GF-D8 (cell line): ENCODE measurements around the gene PTPRE.
A peak's percentile ranks its signal among the peaks of the same experiment; 100 is the strongest.

Experiments used
- DNase-seq: peaks from one replicate; lab custom pipeline; 2025; lab: John Stamatoyannopoulos, UW

The PTPRE gene

DNA sequence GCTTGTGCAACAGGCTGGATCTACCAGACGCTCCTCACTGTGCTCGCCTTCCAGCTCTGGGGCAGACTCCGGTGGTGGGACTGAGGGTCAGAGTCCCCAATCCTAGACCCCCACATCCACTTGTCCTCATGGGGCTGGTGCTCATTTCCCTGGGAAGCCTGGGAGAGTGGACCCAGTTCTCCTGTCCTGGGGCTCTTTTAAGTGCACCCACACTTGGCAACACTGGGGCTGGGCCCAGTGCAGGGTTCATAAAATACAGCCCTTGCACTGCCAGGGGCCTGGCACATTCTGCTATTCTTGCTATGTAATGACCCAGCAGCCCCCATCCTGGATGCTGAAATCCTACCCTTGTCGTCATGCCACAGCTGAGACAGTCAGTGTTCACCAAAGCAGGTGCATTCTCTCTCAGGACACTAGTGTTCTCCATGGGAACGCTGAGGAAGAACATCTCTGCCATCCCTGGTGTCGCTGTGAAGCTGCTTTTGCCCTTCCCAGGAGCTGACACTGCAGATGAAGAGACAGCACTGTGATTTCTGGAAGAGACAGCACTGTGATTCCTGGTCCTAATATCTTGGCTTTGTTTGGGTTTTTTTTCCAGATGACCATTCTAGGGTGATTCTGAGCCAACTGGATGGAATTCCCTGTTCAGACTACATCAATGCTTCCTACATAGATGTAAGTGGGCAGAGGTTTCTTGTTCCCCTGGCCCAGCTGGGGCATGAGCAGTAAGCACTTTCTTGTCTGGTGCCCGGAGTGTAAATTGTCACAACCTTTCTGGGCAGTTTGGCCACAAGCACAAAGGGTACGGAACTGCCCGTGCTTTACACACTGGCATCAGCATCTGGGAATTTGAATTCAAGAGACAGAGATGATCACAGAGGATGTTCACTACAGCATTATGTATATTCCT, 153.7 kb downstream of the PTPRE start:
- DNase-seq = no peak

DNA sequence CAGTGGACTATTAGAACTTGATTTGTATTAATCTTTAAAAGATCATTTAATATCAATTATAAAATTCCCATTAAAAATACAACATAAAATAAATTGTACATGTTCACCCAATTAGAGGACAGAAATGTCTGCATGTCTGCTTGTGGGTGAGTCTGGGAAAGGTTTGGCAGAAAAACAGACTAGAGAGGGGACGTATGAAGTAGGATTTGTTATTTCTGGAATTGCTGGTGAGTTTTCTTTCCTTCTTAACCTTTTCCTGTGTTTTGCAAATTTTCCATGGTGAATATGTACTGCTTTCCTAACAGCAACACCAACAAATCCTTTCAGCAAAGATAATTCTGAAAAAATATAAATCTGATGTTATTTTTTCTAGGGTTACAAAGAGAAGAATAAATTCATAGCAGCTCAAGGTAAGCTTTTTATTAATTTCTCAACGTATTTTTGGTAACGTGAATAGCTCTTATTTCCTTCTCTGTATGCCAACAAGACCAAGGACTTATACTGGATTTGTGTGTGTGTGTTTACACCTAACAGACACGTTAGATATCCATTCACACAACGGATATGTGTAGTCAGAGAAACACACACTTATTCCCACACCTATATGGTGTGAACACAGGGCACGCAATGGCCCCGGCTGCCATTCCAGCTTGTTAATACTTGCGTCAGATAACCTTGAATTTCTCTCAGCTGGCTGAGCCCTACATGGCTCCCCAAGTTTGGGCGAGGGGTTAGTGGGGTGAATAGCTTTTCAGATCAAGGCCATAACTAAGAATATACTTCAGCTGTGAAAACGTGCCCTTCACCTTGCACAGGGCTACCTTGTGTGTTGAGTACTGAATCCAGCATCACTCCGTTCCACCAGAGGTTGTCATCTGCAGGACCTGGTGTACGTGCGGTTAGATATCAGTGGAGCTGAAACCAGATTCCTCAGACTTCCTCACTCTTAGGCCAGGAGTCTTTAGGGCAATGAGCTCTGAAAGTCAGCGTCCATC, 154.7 kb downstream of the PTPRE start:
- no peak for DNase-seq

DNA sequence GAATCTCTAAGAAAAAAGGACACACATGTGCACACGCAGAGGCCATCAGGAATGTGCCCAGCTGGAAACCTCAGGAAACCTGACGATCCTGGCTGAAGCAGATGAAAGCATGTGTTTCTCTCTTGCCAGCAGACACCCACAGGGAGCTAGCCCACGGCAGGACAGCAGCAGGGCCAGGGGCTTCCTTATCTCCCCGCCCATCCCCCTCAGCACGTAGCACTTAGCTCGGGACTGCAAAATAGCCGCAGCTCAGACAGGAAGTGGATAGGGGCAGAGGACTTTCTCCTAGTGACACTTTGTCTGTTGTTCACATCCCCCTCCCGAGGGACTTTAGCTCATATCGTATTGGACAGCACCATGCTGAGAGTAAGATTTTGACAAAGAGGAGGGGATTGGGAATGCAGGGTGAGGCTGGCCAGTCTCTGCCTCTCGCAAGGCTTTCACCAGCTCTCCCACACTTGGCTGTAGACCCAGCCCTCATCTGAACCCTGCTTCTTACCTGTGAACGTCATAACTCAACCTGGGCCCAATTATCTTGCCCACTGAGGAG, 155.5 kb downstream of the PTPRE start:
- DNase-seq = no peak

DNA sequence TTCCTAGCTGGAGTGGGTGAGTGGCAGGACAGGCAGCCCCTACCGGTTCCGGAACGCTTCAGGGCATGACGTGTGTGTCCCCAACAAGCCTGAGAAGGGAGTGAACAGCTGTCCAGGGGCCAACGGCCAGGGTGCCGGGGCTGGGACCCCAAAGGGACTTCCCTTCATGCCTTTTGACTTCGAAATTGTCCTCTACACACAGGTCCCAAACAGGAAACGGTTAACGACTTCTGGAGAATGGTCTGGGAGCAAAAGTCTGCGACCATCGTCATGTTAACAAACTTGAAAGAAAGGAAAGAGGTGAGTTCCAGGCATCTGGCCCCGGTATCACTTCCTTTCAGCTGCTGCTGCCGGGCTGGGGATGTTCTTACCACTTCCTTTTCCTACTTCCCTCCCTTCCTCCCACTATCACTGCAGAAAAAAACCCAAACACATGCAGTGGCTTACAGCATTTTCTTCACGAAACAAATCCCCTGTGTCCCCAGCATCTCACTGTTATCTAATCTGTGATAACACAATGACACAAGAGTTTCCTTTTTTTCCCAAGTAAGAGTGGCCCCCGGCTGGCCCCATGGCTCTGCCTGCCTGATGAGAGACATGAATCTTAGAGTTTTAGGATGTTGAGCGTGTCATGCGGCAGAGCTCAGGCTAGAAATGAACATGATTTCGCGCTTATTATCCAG, 156.1 kb downstream of the PTPRE start:
- DNase-seq = peak; percentile 98

DNA sequence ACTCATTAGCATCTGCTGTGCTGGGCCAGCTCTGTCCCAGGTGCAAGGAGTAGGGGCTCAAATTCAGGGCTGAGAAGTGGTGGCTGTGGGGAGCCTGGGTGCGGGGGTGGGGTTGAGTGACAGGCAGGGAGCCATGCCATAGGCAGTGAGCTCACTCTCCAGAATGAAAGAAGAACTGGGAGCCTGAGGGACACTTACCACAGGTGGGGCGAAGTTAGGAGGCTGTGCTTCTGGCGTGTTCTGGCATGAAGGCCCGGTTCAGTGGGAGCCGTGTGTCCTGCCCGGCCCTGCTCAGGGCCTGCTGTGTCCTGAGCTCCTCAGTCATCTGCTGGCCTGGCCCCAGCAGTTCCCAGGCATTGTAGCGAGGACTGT, 156.8 kb downstream of the PTPRE start:
- DNase-seq = peak; percentile 23

DNA sequence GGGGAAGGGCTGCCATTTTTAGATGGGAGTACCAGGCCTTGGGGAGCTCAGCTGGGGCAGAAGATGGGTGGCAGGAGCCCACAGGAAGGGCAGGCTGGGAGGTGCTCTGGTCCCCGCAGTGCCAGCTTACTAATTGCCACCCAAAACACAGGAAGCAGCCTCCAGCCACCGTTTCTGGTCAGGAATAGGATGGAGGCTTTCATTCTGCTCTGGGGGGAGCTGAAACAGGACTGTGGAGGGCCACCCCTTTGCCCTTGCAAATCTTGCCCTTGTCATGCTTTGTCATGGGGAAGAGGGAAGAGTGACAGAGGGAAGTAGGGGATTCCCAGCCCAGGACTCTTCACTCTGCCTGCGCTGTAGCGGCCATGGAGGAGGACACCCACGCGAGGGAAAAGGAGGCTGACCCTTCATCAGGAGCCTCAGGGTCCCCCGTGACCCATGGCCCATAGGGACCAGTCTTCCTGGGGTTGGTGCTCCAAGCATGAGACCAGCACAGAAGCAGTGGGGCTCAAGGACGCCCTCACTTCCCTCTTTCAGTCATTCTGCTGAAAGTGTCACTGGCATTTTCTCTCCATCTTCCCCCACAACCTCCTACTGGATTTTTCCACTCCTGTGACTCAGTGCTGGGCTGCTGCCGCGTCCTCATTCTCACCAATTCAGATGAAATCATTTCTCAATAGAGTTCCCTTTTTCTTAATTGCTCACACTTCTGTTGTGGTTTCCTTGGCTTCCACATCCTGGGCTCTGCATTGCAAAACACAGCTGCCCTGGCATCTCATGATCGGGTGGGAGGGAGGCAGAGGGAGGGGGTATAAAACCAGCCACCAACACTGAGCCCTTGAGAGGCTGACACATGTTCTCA, 157.4 kb downstream of the PTPRE start:
- DNase-seq = peak; percentile 99

DNA sequence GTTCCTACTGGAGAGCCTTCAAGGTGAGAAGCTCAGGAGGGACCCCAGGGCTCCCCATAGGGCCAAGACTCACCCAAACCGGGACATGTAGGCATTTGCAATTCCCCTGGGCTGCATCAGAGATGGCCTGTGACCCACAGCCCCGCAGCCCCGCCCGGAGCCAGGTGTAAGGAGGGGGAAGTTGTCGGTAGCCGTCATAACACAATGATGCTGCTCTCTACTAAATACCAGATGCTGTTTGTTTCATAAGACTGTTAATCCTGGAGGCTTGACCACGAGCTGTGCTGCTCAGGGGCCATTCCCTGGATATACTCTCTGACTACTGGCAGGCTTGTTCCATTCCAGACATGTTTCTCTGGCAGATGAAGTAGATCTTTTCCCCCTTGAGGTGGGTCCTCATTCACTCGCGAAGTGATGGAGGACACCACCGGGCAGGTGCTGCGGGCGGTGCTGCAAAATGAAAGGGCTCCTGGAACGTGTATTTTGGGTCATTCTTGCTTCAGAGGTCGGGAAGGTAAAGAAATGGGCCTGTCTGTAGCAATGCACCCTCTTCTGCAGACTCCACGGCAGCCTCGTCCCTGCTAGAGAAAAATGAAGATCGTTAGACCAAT, 158.2 kb downstream of the PTPRE start:
- peak; percentile 72 for DNase-seq

DNA sequence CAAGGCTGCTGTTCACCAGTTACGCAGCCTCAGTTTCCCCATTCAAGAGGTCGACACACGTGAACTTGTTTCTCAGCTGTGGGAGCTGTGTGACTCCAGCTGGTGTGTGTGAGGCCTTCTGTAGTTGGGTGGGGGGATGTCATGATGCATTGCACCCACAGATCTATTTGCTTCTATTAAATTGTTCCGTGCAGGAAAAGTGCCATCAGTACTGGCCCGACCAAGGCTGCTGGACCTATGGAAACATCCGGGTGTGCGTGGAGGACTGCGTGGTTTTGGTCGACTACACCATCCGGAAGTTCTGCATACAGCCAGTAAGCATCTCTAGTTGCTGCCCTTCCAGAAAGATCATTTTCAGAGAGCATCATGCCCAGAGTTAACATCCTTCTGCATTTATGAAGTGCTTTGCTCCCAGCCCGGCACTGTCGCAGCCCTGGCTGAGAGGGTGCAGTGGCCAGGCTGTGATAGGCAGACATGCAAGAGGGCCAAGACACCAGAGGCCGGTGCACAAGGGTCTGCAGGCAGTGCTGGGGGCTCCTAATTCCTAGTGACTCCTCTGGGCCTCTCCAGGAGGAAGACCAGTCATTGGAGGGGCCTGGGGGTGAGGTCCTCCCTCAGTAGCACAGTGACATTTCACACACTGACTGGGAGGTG, 159.1 kb downstream of the PTPRE start:
- no peak for DNase-seq

DNA sequence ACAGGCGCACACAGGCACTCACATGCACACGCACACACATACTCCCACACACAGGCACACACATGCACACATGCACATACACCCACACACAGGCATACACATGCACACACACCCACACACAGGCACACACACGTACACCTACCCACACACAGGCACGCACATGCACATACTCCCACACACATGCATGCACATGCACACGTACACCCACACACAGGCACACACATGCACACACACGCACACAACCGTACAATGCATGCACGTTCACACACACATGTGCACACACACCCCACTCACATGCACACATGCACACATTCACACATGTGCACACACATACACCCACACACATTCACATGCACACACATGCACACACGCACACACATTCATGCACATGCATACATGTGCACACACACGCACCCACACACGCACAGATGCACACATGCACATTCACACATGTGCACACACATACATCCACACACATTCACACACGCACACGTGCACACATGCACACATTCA, 160.0 kb downstream of the PTPRE start:
- DNase-seq = no peak

DNA sequence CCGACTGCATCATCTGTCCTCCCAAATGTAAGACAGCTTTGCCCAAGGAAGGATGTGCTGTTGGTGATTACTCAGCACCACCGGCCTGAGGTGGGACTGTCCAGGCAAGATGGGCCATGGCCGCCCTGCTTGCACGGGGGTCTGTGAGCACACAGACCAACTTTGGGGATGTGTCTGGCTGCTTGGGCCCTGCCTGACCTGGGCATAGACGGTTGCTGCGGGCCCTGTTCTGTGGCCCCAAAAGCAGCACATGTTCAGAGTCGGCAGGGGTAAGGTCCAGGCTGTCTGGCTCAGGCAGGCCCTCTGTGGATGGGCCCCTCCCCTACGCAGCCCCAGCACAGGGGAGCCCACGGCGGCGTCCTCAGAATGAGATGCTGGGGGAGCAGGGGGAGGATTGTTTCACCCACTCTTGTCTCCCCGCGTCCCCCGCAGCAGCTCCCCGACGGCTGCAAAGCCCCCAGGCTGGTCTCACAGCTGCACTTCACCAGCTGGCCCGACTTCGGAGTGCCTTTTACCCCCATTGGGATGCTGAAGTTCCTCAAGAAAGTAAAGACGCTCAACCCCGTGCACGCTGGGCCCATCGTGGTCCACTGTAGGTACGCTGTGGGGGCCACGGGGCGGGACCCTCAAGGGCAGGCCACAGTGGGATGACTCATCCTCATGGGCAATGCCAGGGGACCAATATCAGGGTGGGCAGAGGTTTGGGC, 160.9 kb downstream of the PTPRE start:
- DNase-seq = no peak

DNA sequence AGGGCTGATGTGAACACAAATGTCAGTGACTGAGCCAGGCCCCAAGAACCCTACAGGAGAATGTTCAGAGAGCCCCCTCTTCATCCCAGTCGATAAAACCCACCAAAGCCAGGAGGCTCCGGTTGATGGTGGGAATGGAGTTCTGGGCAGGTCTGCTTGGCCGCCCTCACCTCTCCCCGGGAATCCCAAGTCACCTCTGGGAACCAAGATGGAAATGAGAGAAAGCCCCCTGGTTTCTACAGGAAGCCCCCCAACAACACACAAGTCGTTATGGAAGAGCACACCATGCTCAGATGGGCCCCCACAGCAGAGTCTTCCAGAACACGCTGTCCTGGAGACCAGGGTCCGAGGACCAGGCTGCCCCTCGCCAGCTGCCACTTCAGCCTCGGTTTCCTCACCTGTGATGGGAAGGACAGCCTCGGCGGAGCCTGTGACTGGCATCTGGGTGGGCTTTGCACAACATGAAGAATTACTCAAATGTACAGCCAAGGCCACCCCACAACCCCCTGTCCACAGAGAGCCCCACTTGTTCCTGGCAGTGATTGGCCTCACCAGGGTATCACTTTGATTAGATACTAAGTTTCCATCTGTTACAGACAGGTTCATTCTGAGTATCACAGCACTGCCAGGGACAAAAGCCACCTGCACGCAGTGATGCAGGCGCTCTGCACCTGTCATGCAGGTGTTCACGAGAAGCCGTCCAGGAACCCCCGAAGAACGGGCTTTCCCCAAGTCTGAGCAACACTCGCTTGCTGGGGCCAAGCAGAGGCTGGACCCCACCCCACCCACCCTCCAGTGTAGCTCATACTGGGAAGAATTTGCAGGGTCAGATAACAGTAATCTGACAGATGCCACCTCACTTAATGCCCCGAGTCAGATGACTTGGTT, 161.7 kb downstream of the PTPRE start:
- no peak for DNase-seq

DNA sequence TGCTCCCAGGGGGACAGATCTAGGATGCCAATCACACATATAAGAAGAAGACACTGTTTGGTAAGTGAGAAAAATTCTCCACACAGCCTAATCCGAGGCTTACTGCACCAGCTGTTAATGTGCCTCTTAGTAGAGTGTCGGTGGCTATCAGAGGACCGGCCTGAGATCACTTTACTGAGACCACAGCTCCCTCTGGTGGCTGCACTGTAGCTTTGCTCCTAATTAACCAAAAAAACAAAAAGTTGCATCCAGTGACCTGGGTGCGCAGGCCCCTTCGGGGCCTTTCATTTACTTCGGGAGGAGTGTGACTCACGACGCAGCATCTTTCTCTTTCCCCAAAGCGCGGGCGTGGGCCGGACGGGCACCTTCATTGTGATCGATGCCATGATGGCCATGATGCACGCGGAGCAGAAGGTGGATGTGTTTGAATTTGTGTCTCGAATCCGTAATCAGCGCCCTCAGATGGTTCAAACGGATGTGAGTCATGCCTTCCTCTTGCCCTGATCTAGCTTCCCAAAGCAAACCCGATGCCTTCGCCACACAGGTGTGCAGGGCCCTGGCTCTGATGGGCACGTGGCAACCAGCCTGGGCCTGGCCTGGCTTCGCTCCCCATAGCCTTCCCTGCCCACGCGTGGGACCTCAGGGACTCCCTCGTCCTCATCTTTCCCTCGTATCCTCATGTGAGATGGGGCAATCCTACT, 162.6 kb downstream of the PTPRE start:
- peak; percentile 51 for DNase-seq

DNA sequence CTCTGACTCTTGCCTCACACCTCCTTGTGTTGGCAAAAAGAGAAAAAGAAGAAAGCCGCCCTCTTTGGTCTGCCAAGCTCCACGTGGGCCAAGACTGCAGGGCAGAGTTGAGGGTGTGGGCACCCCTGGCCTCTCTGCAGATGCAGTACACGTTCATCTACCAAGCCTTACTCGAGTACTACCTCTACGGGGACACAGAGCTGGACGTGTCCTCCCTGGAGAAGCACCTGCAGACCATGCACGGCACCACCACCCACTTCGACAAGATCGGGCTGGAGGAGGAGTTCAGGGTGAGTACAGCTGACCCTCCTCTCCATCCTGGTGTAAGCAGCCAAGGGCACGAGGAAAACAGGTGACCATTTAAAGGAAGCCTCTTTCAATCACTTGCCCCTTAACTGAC, 163.3 kb downstream of the PTPRE start:
- DNase-seq = no peak

DNA sequence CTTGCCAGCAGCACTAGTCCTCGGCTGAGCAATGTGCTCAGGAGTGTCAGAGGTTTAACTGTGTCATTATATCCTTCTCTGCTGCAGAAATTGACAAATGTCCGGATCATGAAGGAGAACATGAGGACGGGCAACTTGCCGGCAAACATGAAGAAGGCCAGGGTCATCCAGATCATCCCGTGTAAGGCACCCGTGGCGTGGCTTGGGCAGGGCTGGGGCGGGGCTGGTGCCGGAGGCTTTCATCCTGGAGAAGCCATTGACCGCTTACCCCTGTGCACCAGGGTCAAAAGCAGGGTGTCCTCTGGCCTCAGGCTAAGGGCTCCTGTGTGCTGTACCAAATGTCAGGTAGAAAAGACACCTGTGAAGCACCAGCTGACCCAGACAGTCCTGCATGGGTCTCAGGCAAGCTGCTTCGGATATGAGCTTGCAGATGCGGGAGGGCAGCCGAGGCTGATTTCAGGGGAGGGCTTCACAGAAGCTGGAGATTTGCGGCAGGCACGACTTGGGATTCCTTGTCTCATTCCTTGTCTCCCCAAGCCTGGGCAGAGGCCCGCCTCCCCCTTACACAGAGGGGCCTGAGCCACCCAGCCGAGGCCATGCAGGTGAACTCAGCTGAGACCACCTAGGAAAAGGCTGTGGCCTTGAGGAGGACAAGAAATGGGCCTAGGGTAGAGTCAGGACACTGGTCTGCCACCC, 164.0 kb downstream of the PTPRE start:
- no peak for DNase-seq

DNA sequence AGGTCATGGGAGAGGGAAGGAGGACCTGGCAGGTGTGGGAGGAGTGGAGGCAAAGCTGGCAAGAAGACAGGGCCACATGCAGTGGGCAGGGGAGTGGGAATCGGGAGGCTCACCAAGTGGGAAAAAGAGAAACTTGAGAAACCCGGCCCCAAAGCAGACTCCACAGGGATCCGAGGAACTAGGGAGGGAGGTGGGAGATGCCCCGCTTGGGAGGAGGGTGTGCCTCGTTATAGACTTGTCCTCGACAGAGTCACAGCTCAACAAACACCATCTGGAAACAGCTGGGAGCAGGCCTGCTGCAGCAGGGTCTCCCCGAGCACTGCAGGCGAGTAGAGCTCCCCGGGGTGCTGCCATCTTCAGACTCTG, 164.5 kb downstream of the PTPRE start:
- no peak for DNase-seq

DNA sequence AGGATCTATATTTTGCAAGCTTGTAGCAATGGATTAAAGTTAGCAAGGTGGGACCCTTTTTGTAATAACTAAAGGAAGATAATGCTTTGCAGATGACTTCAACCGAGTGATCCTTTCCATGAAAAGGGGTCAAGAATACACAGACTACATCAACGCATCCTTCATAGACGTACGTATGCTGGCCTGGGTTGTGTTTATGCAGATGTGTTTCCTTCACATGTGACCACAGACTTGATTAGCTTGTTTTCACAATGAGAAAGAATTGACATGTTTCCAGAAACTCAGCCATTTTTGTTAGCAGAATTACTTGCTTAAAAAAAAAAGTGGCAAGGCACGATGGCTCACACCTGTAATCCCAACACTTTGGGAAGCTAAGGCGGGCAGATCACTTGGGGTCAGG, 165.1 kb downstream of the PTPRE start:
- no peak for DNase-seq
